K562 (cell line): ENCODE measurements around the gene RALA. TPM values are rescaled to one million over a fixed set of nuclear protein-coding genes. Genes with fewer than 3 reads are reported as not detected.

Source experiments
- ATF7 ChIP-seq: fragments of 450-650 bp; IDR thresholded peaks from 2 replicates; pipeline ENCODE4 v1.7.1; 2014; ENCODE audit warnings: mild to moderate bottlenecking, moderate library complexity
- HNRNPLL ChIP-seq: fragments of 200-400 bp; formaldehyde crosslinking; IDR thresholded peaks from 2 replicates; pipeline ENCODE4 v1.6.1; 2017; ENCODE audit warnings: low read length, low read depth, mild to moderate bottlenecking; ENCODE audit not compliant: poor library complexity, severe bottlenecking
- HNRNPUL1 ChIP-seq: fragments of 200-400 bp; formaldehyde crosslinking; IDR thresholded peaks from 2 replicates; pipeline ENCODE4 v1.6.1; 2017; ENCODE audit warnings: low read length
- LEF1 ChIP-seq: fragments of 450-650 bp; IDR thresholded peaks from 2 replicates; pipeline ENCODE4 v1.6.1; 2016; ENCODE audit warnings: mild to moderate bottlenecking
- MEF2A ChIP-seq: IDR thresholded peaks from 2 replicates; pipeline ENCODE4 v1.6.1; 2011; ENCODE audit warnings: low read depth, mild to moderate bottlenecking, low read length, moderate library complexity; ENCODE audit not compliant: control insufficient read depth
- NFE2L1 ChIP-seq: fragments of 450-650 bp; IDR thresholded peaks from 2 replicates; pipeline ENCODE4 v1.6.1; 2016; ENCODE audit warnings: missing genetic modification characterization, low read depth, mild to moderate bottlenecking, missing compliant biosample characterization, moderate library complexity, borderline replicate concordance
- PRPF4 ChIP-seq: fragments of 200-400 bp; formaldehyde crosslinking; IDR thresholded peaks from one replicate; pipeline ENCODE4 v1.6.1; 2017; ENCODE audit warnings: low read length, low read depth, mild to moderate bottlenecking; ENCODE audit not compliant: insufficient read depth, poor library complexity, severe bottlenecking
- SMAD2 ChIP-seq: fragments of 150-350 bp; IDR thresholded peaks from 2 replicates; pipeline ENCODE4 v1.6.1; 2014; ENCODE audit warnings: low read depth, mild to moderate bottlenecking, low read length
- ZFPM2 ChIP-seq: fragments of 250-450 bp; sonication (Bioruptor Pico); IDR thresholded peaks from 2 replicates; pipeline ENCODE4 v1.5.1; 2022; ENCODE audit warnings: mild to moderate bottlenecking
- ZNF431 ChIP-seq: sonication (generic); formaldehyde crosslinking; IDR thresholded peaks from 2 replicates; pipeline ENCODE4 v1.8.0; 2022; ENCODE audit warnings: mild to moderate bottlenecking, missing genetic modification reagents
- ZNF707 ChIP-seq: fragments of 250-450 bp; sonication (Bioruptor Pico); conservative IDR thresholded peaks from 2 replicates; pipeline ENCODE4 v1.8.0; 2022; ENCODE audit warnings: inconsistent platforms, mild to moderate bottlenecking, moderate library complexity
- ZNF77 ChIP-seq: fragments of 250-450 bp; sonication (Bioruptor Pico); IDR thresholded peaks from 2 replicates; pipeline ENCODE4 v1.5.0; 2020
- polyA plus RNA-seq, 8 experiments: library from polyadenylated mRNA; depleted of rRNA in 4 of 8; stranded (reverse) in 5 of 8; unstranded in 3 of 8; fragments of >200 nt; fragmentation: Nextera tagmentation in 2 of 8; fragmentation: Illumina TruSeq in 1 of 8; extraction: Ambion mirVana in 2 of 8; extraction: Trizol in 1 of 8; gene quantifications; 2 replicates each; pipeline versions ENCODE4 v1.2.1 to v1.2.3, GENCODE V29; 2011 to 2014; ENCODE audit warnings: inconsistent platforms in 1 of 8, missing spikeins in 1 of 8
- total RNA-seq, 7 experiments: library from RNA; depleted of rRNA in 6 of 7; stranded (reverse); fragments of >200 nt in 6 of 7; fragmentation: Illumina TruSeq in 2 of 7; extraction: Trizol in 2 of 7; gene quantifications; 2 replicates each; pipeline versions ENCODE4 v1.2.1 to v1.2.3, GENCODE V29; 2011 to 2021; ENCODE audit warnings: low replicate concordance in 1 of 7
- TF ChIP-seq, protein P1 (sequence below): fragments of 450-650 bp; IDR thresholded peaks from 2 replicates; pipeline ENCODE4 v1.6.1; 2017; ENCODE audit warnings: mild to moderate bottlenecking, moderate library complexity
- TF ChIP-seq, protein P2 (sequence below), 2 experiments: fragments of 450-650 bp in 1 of 2; sonication (generic) in 1 of 2; formaldehyde crosslinking in 1 of 2; IDR thresholded peaks; 2 replicates each; pipeline versions ENCODE4 v1.7.1 to v1.9.0; 2016 to 2022; ENCODE audit warnings: inconsistent platforms in 1 of 2, mild to moderate bottlenecking in 1 of 2, missing genetic modification reagents in 1 of 2
- TF ChIP-seq, protein P3 (sequence below): sonication (generic); formaldehyde crosslinking; IDR thresholded peaks from 2 replicates; pipeline ENCODE4 v1.8.0; 2022; ENCODE audit warnings: mild to moderate bottlenecking, missing genetic modification reagents, borderline replicate concordance

RALA gene
- total and polyA plus RNA-seq, 9 of the 15 experiments (the other 6 are each of a cell fraction or from before 2014, with no cell fraction given): 7.2 to 28.0 (median 25.7) TPM

DNA sequence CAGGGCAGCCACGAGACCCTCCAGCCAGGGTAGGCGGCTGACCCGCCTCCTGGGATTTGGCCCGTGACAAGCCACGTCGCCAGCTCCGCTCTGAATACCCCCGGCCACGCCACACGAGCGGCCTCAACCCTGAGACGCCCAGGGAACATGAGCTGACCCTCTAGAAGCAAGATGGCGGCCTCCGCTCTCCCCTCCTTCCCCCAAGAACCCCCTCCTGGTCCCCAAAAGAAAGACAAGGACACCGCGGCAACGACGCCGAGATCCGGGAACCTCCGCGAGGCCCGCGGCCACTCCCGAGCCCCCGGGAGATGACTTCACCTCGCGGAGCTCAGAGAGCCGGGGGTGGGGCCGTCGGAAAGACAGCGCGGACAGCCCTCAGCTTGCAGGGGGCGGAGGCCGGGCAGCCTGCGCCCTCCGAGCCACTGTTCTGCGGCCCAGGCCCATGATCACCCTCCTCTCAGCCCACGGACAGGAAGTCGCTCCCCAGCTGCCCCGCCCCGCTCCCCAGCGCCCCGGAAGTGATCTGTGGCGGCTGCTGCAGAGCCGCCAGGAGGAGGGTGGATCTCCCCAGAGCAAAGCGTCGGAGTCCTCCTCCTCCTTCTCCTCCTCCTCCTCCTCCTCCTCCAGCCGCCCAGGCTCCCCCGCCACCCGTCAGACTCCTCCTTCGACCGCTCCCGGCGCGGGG is at the start of gene RALA (continued):
- TF ChIP-seq MEF2A (no peak), HNRNPUL1 (no peak), ATF7 (peak; percentile 45), HNRNPLL (peak; percentile 30), LEF1 (no peak), NFE2L1 (tag) (no peak), ZNF707 (CRISPR knock-in tag) (no peak), ZNF431 (CRISPR knock-in tag) (no peak), ZFPM2 (no peak), ZNF77 (no peak), SMAD2 (no peak), PRPF4 (no peak)
- TF ChIP-seq, protein P1, sequence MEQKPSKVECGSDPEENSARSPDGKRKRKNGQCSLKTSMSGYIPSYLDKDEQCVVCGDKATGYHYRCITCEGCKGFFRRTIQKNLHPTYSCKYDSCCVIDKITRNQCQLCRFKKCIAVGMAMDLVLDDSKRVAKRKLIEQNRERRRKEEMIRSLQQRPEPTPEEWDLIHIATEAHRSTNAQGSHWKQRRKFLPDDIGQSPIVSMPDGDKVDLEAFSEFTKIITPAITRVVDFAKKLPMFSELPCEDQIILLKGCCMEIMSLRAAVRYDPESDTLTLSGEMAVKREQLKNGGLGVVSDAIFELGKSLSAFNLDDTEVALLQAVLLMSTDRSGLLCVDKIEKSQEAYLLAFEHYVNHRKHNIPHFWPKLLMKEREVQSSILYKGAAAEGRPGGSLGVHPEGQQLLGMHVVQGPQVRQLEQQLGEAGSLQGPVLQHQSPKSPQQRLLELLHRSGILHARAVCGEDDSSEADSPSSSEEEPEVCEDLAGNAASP: no peak
- TF ChIP-seq, protein P2, sequence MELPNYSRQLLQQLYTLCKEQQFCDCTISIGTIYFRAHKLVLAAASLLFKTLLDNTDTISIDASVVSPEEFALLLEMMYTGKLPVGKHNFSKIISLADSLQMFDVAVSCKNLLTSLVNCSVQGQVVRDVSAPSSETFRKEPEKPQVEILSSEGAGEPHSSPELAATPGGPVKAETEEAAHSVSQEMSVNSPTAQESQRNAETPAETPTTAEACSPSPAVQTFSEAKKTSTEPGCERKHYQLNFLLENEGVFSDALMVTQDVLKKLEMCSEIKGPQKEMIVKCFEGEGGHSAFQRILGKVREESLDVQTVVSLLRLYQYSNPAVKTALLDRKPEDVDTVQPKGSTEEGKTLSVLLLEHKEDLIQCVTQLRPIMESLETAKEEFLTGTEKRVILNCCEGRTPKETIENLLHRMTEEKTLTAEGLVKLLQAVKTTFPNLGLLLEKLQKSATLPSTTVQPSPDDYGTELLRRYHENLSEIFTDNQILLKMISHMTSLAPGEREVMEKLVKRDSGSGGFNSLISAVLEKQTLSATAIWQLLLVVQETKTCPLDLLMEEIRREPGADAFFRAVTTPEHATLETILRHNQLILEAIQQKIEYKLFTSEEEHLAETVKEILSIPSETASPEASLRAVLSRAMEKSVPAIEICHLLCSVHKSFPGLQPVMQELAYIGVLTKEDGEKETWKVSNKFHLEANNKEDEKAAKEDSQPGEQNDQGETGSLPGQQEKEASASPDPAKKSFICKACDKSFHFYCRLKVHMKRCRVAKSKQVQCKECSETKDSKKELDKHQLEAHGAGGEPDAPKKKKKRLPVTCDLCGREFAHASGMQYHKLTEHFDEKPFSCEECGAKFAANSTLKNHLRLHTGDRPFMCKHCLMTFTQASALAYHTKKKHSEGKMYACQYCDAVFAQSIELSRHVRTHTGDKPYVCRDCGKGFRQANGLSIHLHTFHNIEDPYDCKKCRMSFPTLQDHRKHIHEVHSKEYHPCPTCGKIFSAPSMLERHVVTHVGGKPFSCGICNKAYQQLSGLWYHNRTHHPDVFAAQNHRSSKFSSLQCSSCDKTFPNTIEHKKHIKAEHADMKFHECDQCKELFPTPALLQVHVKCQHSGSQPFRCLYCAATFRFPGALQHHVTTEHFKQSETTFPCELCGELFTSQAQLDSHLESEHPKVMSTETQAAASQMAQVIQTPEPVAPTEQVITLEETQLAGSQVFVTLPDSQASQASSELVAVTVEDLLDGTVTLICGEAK (IDR thresholded peaks at IDR 0.05): peak; percentile 97
- TF ChIP-seq, protein P2 (CRISPR knock-in tag; IDR thresholded peaks at IDR 0.05): no peak
- TF ChIP-seq, protein P3, sequence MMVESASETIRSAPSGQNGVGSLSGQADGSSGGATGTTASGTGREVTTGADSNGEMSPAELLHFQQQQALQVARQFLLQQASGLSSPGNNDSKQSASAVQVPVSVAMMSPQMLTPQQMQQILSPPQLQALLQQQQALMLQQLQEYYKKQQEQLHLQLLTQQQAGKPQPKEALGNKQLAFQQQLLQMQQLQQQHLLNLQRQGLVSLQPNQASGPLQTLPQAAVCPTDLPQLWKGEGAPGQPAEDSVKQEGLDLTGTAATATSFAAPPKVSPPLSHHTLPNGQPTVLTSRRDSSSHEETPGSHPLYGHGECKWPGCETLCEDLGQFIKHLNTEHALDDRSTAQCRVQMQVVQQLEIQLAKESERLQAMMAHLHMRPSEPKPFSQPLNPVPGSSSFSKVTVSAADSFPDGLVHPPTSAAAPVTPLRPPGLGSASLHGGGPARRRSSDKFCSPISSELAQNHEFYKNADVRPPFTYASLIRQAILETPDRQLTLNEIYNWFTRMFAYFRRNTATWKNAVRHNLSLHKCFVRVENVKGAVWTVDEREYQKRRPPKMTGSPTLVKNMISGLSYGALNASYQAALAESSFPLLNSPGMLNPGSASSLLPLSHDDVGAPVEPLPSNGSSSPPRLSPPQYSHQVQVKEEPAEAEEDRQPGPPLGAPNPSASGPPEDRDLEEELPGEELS (CRISPR knock-in tag): no peak
